OCI-LY1 (cell line): ENCODE results near the gene CEP44.

Experiments used
- CTCF ChIP-seq: fragments of 200-600 bp; sonication (generic), shearing (Covaris generic); IDR thresholded peaks from 2 replicates; pipeline ENCODE4 v1.5.1; 2017; ENCODE audit warnings: mild to moderate bottlenecking, antibody characterized with exemption, low read length, moderate library complexity, mixed read lengths
- EZH2 ChIP-seq: fragments of 200-600 bp; sonication (generic), shearing (Covaris generic); IDR thresholded peaks from 2 replicates; pipeline ENCODE4 v1.8.0; 2017; ENCODE audit warnings: borderline replicate concordance, mixed run types, mild to moderate bottlenecking, antibody characterized with exemption, low read length, moderate library complexity, mixed read lengths

GRCh38 chr4:174245714-174246113 lies 38.0 kb upstream of the CEP44 start:
- no peak for TF ChIP-seq CTCF
- no peak for TF ChIP-seq EZH2
